Endodermal cell (in vitro differentiated cells): ENCODE data around the gene BAIAP3. TPM values are rescaled to one million over a fixed set of nuclear protein-coding genes. Genes with fewer than 3 reads are reported as not detected.

Source experiments
- DNase-seq: peaks from one replicate; pipeline ENCODE4 v3.0.0-alpha.2; 2017
- H3K27ac ChIP-seq: 2 replicates; pipeline ENCODE4 v1.5.1; 2013; ENCODE audit warnings: mild to moderate bottlenecking, low read depth, low read length, moderate library complexity
- H3K27me3 ChIP-seq: 2 replicates; pipeline ENCODE4 v1.6.1; 2013; ENCODE audit warnings: mild to moderate bottlenecking, low read length, moderate library complexity; ENCODE audit not compliant: insufficient read depth, control insufficient read depth, poor library complexity, severe bottlenecking
- H3K36me3 ChIP-seq: 2 replicates; pipeline ENCODE4 v1.7.0; 2013; ENCODE audit warnings: mild to moderate bottlenecking, low read length, moderate library complexity; ENCODE audit not compliant: control insufficient read depth, insufficient read depth
- H3K4me1 ChIP-seq: one replicate; pipeline ENCODE4 v1.7.0; 2013; ENCODE audit warnings: low read length; ENCODE audit not compliant: control insufficient read depth, insufficient read depth
- H3K4me3 ChIP-seq: 2 replicates; pipeline ENCODE4 v1.5.1; 2013; ENCODE audit warnings: mild to moderate bottlenecking, low read length, moderate library complexity
- H3K9ac ChIP-seq: 2 replicates; pipeline ENCODE4 v1.6.1; 2013; ENCODE audit warnings: mild to moderate bottlenecking, low read length, moderate library complexity; ENCODE audit not compliant: poor library complexity, severe bottlenecking; ENCODE audit errors: extremely low read depth
- H3K9me3 ChIP-seq: 2 replicates; pipeline ENCODE4 v1.6.1; 2013; ENCODE audit warnings: mild to moderate bottlenecking, low read length, moderate library complexity; ENCODE audit not compliant: control insufficient read depth
- H3K27ac Mint-ChIP-seq: 2 replicates; pipeline ENCODE4 v1.8.0; 2020; ENCODE audit warnings: mixed read lengths
- H3K27me3 Mint-ChIP-seq: 2 replicates; pipeline ENCODE4 v1.8.0; 2021; ENCODE audit warnings: mild to moderate bottlenecking, mixed read lengths; ENCODE audit not compliant: insufficient read depth
- H3K36me3 Mint-ChIP-seq: 2 replicates; pipeline ENCODE4 v1.8.0; 2020; ENCODE audit warnings: low read depth, mixed read lengths
- H3K4me1 Mint-ChIP-seq: 2 replicates; pipeline ENCODE4 v1.8.0; 2020; ENCODE audit warnings: mixed read lengths
- H3K4me3 Mint-ChIP-seq: 2 replicates; pipeline ENCODE4 v1.8.0; 2020; ENCODE audit warnings: mild to moderate bottlenecking, moderate library complexity, mixed read lengths
- H3K9me3 Mint-ChIP-seq: 2 replicates; pipeline ENCODE4 v1.8.0; 2020; ENCODE audit warnings: mild to moderate bottlenecking, mixed read lengths
- WGBS, 2 experiments: methylation state at CpG; one replicate each; pipeline versions ENCODE4 v1.1.5 to v1.1.7; 2013; ENCODE audit warnings: missing lambda C conversion rate in 2 of 2, mixed read lengths in 1 of 2; ENCODE audit not compliant: insufficient coverage in 1 of 2, insufficient read length in 1 of 2; 5-methylcytosine and 5-hydroxymethylcytosine counted together
- total RNA-seq, 2 donors: library from RNA; stranded (reverse); fragmentation: NEBNext Ultra II Directional in 1 of 2; extraction: Animal tissue kit (Norgen Biotek cat#: 25700) in 1 of 2; gene quantifications; 2 replicates in 1 of 2; 3 replicates in 1 of 2; pipeline ENCODE4 v1.2.1, GENCODE V29; 2021
- TF ChIP-seq, protein P1 (sequence below): fragments of 200-600 bp; sonication (generic); conservative IDR thresholded peaks from 2 replicates; pipeline ENCODE4 v1.5.0; 2021; ENCODE audit warnings: antibody characterized with exemption, mild to moderate bottlenecking

The BAIAP3 gene
- total RNA-seq, 2 donors from 2014 or later, result 25.0 to 43.5 TPM

DNA sequence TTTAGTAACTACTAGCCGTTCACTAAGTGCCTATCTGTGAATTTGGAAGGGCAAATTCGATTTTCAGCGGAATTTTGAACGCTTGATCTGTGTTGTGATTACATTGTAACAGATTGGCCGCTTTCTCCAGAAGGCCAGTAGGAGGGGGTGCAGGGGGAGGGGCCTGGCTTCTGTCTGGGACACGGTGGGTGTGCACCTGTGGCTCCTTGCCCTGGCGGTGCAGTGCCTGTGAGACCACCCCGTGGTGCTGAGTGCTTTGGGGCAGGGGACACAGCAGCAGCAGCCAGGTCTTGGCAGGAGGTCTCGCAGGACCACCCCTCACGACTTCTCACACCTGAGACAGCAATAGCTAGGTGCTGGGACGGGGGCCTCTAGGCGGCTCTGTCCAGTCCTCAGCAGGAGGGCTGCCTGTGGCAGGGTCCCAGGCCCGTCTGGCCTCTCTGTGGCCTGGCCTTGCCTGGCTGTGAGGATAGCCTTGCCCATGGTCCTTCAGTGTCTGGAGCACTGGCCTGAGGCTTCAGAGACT is 22.2 kb upstream of the BAIAP3 start:
- no peaks in the 10 kb centered on the region for H3K9me3 Mint-ChIP-seq
- Histone ChIP-seq H3K4me1 (no peaks in the 10 kb centered on the region), H3K4me3 (peak overlapping the region; percentile 97), H3K36me3 (peaks cover 32% of the 10 kb centered on the region), H3K27ac (no peak overlapping the region), H3K9ac (peak overlapping the region; percentile 87), H3K9me3 (no peaks in the 10 kb centered on the region), H3K27me3 (no peaks in the 10 kb centered on the region)
- peak overlapping the region; percentile 88 for H3K4me3 Mint-ChIP-seq
- peak; percentile 69 for DNase-seq
- TF ChIP-seq, protein P1, sequence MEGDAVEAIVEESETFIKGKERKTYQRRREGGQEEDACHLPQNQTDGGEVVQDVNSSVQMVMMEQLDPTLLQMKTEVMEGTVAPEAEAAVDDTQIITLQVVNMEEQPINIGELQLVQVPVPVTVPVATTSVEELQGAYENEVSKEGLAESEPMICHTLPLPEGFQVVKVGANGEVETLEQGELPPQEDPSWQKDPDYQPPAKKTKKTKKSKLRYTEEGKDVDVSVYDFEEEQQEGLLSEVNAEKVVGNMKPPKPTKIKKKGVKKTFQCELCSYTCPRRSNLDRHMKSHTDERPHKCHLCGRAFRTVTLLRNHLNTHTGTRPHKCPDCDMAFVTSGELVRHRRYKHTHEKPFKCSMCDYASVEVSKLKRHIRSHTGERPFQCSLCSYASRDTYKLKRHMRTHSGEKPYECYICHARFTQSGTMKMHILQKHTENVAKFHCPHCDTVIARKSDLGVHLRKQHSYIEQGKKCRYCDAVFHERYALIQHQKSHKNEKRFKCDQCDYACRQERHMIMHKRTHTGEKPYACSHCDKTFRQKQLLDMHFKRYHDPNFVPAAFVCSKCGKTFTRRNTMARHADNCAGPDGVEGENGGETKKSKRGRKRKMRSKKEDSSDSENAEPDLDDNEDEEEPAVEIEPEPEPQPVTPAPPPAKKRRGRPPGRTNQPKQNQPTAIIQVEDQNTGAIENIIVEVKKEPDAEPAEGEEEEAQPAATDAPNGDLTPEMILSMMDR, result peak; percentile 24
- 41 to 52% methylated on average over 8 to 13 of the region's 13 CpGs for WGBS, 2 experiments
- H3K27me3 Mint-ChIP-seq, result no peaks in the 10 kb centered on the region
- H3K36me3 Mint-ChIP-seq, result peaks cover 31% of the 10 kb centered on the region
- H3K4me1 Mint-ChIP-seq, result peaks cover 11% of the 10 kb centered on the region
- H3K27ac Mint-ChIP-seq, result peak overlapping the region; percentile 94

DNA sequence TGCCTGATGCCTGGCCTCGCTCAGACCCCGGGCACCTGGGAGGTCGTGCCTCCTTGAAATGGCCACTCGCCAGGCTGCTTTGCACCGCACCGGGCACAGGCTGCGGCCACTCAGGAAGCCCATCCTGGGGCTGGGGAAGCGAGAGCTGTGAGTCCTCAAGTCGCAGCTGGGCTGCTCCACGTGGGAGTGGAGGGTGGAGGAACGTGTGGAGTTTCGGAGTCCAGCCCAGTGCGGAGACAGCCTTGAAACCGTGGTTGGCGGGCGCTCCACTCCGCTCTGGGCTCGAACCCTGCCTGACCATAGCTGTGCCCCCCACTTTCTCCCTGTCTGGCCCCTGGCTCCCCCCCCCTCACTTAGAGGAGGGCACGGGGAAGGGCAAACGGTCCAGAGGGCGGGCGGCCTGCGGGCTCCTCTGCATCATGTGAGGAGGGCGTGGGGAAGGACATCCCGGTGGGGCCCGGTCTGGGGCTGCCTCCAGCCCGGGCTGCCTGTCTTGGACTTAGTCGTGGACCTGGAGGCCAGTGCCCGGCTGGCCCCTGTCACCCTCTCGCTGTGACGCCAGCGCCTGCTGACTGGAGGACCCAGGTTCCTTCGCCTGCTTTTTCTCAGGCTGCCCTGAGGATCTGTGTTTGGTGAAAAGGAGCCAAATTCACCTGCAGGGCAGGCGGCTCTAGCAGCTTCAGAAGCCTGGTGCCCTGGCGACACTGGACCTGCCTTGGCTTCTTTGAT is 21.5 kb upstream of the BAIAP3 start:
- peaks cover 37% of the 10 kb centered on the region for H3K36me3 Mint-ChIP-seq
- DNase-seq, result no peak
- H3K9ac ChIP-seq, result peak overlapping the region; percentile 87
- H3K27me3 ChIP-seq, result no peaks in the 10 kb centered on the region
- H3K4me3 Mint-ChIP-seq, result peak overlapping the region; percentile 88
- H3K27ac ChIP-seq, result no peak overlapping the region
- no peaks in the 10 kb centered on the region for H3K9me3 ChIP-seq
- H3K4me3 ChIP-seq, result peak overlapping the region; percentile 97
- H3K9me3 Mint-ChIP-seq, result no peaks in the 10 kb centered on the region
- H3K4me1 ChIP-seq, result no peaks in the 10 kb centered on the region
- no peaks in the 10 kb centered on the region for H3K27me3 Mint-ChIP-seq
- 85 to 89% methylated on average over 11 to 35 of the region's 35 CpGs for WGBS, 2 experiments
- TF ChIP-seq, protein P1, result no peak
- peaks cover 38% of the 10 kb centered on the region for H3K36me3 ChIP-seq
- peaks cover 11% of the 10 kb centered on the region for H3K4me1 Mint-ChIP-seq
- H3K27ac Mint-ChIP-seq, result no peak overlapping the region

DNA sequence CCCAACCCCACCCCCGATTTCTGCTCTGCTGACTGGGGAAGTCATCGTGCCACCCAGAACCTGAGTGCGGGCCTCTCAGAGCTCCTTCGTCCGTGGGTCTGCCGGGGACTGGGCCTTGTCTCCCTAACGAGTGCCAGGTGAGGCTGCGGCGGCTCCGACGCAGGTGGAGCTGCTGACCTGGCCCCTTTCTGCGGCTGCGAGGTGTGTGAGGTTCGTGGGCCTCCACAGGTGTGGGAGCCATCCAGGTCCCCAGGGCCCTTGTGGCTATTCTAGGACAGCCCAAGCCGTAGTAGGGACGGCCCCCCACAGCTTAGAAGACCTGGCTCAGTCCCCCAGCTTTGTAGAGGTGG is 21.0 kb upstream of the BAIAP3 start:
- 95 to 98% methylated on average over 13 to 16 of the region's 16 CpGs for WGBS, 2 experiments
- Histone ChIP-seq H3K36me3 (peaks cover 44% of the 10 kb centered on the region), H3K9me3 (no peaks in the 10 kb centered on the region), H3K27ac (no peak overlapping the region), H3K4me1 (no peaks in the 10 kb centered on the region), H3K9ac (no peak overlapping the region), H3K27me3 (no peaks in the 10 kb centered on the region), H3K4me3 (no peak overlapping the region)
- Mint-ChIP-seq H3K36me3 (peaks cover 41% of the 10 kb centered on the region), H3K4me1 (peaks cover 11% of the 10 kb centered on the region), H3K4me3 (peak overlapping the region; percentile 28), H3K9me3 (no peaks in the 10 kb centered on the region), H3K27me3 (no peaks in the 10 kb centered on the region), H3K27ac (no peak overlapping the region)
- DNase-seq, result no peak
- TF ChIP-seq, protein P1, result no peak
